ENCODE data around the gene TXNL1. TPM values are rescaled to one million over a fixed set of nuclear protein-coding genes. Genes with fewer than 3 reads are reported as not detected.
"Not testable (repeated sequence)": the region's sequence is repeated elsewhere in the genome, so short reads cannot be mapped to it uniquely, and the experiment has no call there.

The TXNL1 gene
- total RNA-seq, 1 donor from 2014 or later, result 74.0 TPM

- no peak for TF ChIP-seq CTCF (IDR thresholded peaks at IDR 0.05; ENCODE audit: unreplicated experiment)
- no peak overlapping the region for H3K27ac Mint-ChIP-seq (ENCODE audit: unreplicated experiment)
- H3K27me3 Mint-ChIP-seq (ENCODE audit: unreplicated experiment), result no peaks in the 10 kb centered on the region
- H3K4me1 Mint-ChIP-seq (ENCODE audit: unreplicated experiment), result peaks cover 5% of the 10 kb centered on the region
- no peak overlapping the region for H3K4me3 Mint-ChIP-seq (ENCODE audit: unreplicated experiment)
- no peaks in the 10 kb centered on the region for H3K9me3 Mint-ChIP-seq (ENCODE audit: unreplicated experiment)
- peaks cover 3% of the 10 kb centered on the region for H3K36me3 Mint-ChIP-seq (ENCODE audit: low read depth, unreplicated experiment)
- DNase-seq (ENCODE audit: low spot score), result no peak
These were observed 61.4 kb downstream of the TXNL1 start for GRCh38 chr18:56576826-56577573.

DNA sequence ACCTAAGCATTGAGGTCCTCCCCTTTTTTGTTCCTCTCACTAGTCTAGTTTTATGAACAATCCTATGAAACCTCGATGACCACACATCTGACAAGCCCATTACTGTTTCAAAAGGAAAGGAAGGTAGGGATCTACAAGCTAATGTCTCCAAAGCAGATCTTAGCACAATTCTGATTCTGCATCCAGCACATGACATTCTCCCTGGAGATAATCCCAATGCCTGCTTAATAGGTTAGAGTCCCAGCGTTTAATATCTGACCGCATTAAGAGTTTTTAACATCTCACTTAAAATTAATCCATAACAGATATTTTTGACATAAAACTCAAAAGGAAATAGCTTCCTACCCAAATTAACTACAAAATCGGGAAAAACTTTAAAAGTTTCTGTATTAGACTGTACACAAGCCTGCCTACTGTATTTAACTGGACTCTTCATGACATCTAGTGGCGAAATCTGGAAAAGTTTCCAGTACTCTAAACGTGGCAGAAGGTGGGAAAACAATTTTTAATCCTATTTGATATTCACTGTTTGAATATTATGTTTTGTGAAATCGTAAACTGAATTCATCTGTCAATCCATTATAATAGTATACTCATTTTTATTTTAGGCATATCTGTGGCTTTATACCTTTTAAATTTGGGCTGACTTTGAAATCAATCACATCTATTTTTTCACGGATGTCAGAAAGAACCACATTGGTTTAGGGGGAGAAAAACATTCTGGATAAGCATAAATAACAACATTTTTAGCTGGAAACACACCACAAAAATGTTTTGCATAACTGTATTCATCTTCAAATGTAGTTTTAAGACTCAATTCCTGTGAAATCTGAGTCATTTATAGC is 62.4 kb downstream of the TXNL1 start:
- no peak overlapping the region for H3K27ac Mint-ChIP-seq (ENCODE audit: unreplicated experiment)
- TF ChIP-seq CTCF (IDR thresholded peaks at IDR 0.05; ENCODE audit: unreplicated experiment), result peak; percentile 56
- no peaks in the 10 kb centered on the region for H3K9me3 Mint-ChIP-seq (ENCODE audit: unreplicated experiment)
- H3K4me1 Mint-ChIP-seq (ENCODE audit: unreplicated experiment), result peaks cover 5% of the 10 kb centered on the region
- peaks cover 3% of the 10 kb centered on the region for H3K36me3 Mint-ChIP-seq (ENCODE audit: low read depth, unreplicated experiment)
- no peak overlapping the region for H3K4me3 Mint-ChIP-seq (ENCODE audit: unreplicated experiment)
- H3K27me3 Mint-ChIP-seq (ENCODE audit: unreplicated experiment), result no peaks in the 10 kb centered on the region
- DNase-seq (ENCODE audit: low spot score), result peak; percentile 52

DNA sequence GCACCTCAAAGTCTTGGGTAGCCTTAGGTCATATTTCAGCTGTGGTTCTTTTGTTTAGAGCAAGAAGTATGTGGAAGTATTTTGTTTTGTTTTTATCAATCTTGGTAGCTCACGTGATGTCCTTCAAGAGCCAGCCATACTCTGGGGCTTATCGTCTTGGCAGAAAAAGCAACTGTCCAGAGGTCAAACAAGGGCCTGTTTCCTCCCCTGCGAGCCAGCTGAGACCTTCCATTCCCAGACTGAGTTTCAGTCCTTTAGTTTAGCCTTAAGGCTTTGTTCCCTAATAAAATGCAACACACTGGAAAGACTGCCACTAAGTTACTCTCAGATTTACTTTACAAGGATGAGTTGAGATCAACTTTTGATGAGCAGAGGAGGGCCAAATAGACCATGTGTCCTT is 63.5 kb downstream of the TXNL1 start:
- TF ChIP-seq CTCF (IDR thresholded peaks at IDR 0.05; ENCODE audit: unreplicated experiment), result no peak
- no peak for DNase-seq (ENCODE audit: low spot score)
- Mint-ChIP-seq H3K36me3 (ENCODE audit: low read depth, unreplicated experiment) (peaks cover 3% of the 10 kb centered on the region), H3K27me3 (ENCODE audit: unreplicated experiment) (no peaks in the 10 kb centered on the region), H3K4me3 (ENCODE audit: unreplicated experiment) (no peak overlapping the region), H3K9me3 (ENCODE audit: unreplicated experiment) (no peaks in the 10 kb centered on the region), H3K27ac (ENCODE audit: unreplicated experiment) (no peak overlapping the region), H3K4me1 (ENCODE audit: unreplicated experiment) (peaks cover 5% of the 10 kb centered on the region)

- H3K4me3 Mint-ChIP-seq (ENCODE audit: unreplicated experiment); H3K9me3 Mint-ChIP-seq (ENCODE audit: unreplicated experiment); H3K27me3 Mint-ChIP-seq (ENCODE audit: unreplicated experiment); H3K4me1 Mint-ChIP-seq (ENCODE audit: unreplicated experiment); H3K36me3 Mint-ChIP-seq (ENCODE audit: low read depth, unreplicated experiment); H3K27ac Mint-ChIP-seq (ENCODE audit: unreplicated experiment); DNase-seq (ENCODE audit: low spot score): not testable (repeated sequence)
These were observed 66.1 kb downstream of the TXNL1 start for GRCh38 chr18:56572267-56572666.

DNA sequence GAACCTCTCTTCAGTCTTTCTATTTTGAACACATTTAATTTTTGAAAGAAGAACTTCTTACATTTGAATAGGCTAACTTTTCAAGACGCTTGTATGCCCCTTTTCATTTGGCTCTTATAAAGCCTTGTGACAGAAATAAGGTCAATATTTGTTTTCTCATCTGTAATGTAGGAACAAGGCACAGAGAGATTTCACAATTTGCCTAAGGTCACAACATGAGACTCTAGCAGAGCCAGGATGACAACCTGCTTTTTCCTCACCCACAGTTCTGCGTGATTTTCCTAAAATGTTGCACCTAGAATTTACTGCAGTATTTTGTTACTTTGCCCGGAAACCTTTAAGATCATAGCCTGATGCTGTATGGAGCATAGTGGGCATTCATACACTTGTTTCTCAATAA is 67.4 kb downstream of the TXNL1 start:
- H3K4me3 Mint-ChIP-seq (ENCODE audit: unreplicated experiment), result no peak overlapping the region
- H3K4me1 Mint-ChIP-seq (ENCODE audit: unreplicated experiment), result peaks cover 5% of the 10 kb centered on the region
- DNase-seq (ENCODE audit: low spot score), result no peak
- peaks cover 3% of the 10 kb centered on the region for H3K36me3 Mint-ChIP-seq (ENCODE audit: low read depth, unreplicated experiment)
- no peaks in the 10 kb centered on the region for H3K27me3 Mint-ChIP-seq (ENCODE audit: unreplicated experiment)
- no peaks in the 10 kb centered on the region for H3K9me3 Mint-ChIP-seq (ENCODE audit: unreplicated experiment)
- no peak for TF ChIP-seq CTCF (IDR thresholded peaks at IDR 0.05; ENCODE audit: unreplicated experiment)
- no peak overlapping the region for H3K27ac Mint-ChIP-seq (ENCODE audit: unreplicated experiment)
